Hematopoietic multipotent progenitor cell treated with erythropoietin and hydrocortisone succinate and interleukin-3 and kit ligand, for 6 days (in vitro differentiated cells): ENCODE results near the gene TMEM184B.

ENCODE experiments used
- DNase-seq: peaks from one replicate; pipeline ENCODE4 v3.0.0-alpha.2; 2015

The TMEM184B gene

GRCh38 chr22:38305471-38306448, 33.0 kb upstream of the TMEM184B start:
- DNase-seq, result no peak

- no peak for DNase-seq
These were observed 31.7 kb upstream of the TMEM184B start for GRCh38 chr22:38304526-38304925.

- no peak for DNase-seq
These were observed 31.2 kb upstream of the TMEM184B start for GRCh38 chr22:38303974-38304373.

GRCh38 chr22:38302906-38303305, 30.1 kb upstream of the TMEM184B start:
- DNase-seq, result no peak

- no peak for DNase-seq
These were observed 28.1 kb upstream of the TMEM184B start for GRCh38 chr22:38300946-38301345.

GRCh38 chr22:38300197-38300945, 27.6 kb upstream of the TMEM184B start:
- no peak for DNase-seq

- DNase-seq, result no peak
These were observed 26.9 kb upstream of the TMEM184B start for GRCh38 chr22:38299770-38300102.

- DNase-seq, result peak; percentile 52
These were observed 25.6 kb upstream of the TMEM184B start for GRCh38 chr22:38298312-38299005.

- DNase-seq, result no peak
These were observed 23.6 kb upstream of the TMEM184B start for GRCh38 chr22:38296372-38296771.

- DNase-seq, result no peak
These were observed 23.1 kb upstream of the TMEM184B start for GRCh38 chr22:38295863-38296262.

- no peak for DNase-seq
These were observed 22.5 kb upstream of the TMEM184B start for GRCh38 chr22:38295339-38295738.

- no peak for DNase-seq
These were observed 21.4 kb upstream of the TMEM184B start for GRCh38 chr22:38294193-38294592.

GRCh38 chr22:38292694-38293093, 19.9 kb upstream of the TMEM184B start:
- DNase-seq, result no peak

- DNase-seq, result no peak
These were observed 18.5 kb upstream of the TMEM184B start for GRCh38 chr22:38291201-38291777.

GRCh38 chr22:38290347-38290746, 17.5 kb upstream of the TMEM184B start:
- no peak for DNase-seq

GRCh38 chr22:38289583-38290082, 16.8 kb upstream of the TMEM184B start:
- no peak for DNase-seq

- no peak for DNase-seq
These were observed 14.3 kb upstream of the TMEM184B start for GRCh38 chr22:38286915-38287669.

- DNase-seq, result peak; percentile 74
These were observed 12.2 kb upstream of the TMEM184B start for GRCh38 chr22:38285018-38285417.

GRCh38 chr22:38284042-38284402, 11.2 kb upstream of the TMEM184B start:
- no peak for DNase-seq

GRCh38 chr22:38282397-38282796, 9.6 kb upstream of the TMEM184B start:
- DNase-seq, result no peak

- DNase-seq, result no peak
These were observed 3.4 kb upstream of the TMEM184B start for GRCh38 chr22:38276166-38276565.
